Liver (tissue), 9 donors: ENCODE measurements around the gene TSR2. TPM values are rescaled to one million over a fixed set of nuclear protein-coding genes. Genes with fewer than 3 reads are reported as not detected.

ENCODE experiments used
- DNase-seq: peaks from one replicate; pipeline ENCODE4 v3.0.0-alpha.2; 2017; ENCODE audit warnings: low spot score
- H3K27ac ChIP-seq, 2 donors: one replicate each; pipeline ENCODE4 v1.7.0; 2013; ENCODE audit warnings: inconsistent platforms in 2 of 2, low read length in 2 of 2, control low read depth in 1 of 2, low read depth in 1 of 2, mild to moderate bottlenecking in 1 of 2
- H3K27me3 ChIP-seq, 4 donors: one replicate each; pipeline versions ENCODE4 v1.6.1 to v1.7.0; 2013; ENCODE audit warnings: low read length in 3 of 4, inconsistent platforms in 1 of 4, mild to moderate bottlenecking in 1 of 4, moderate library complexity in 1 of 4; ENCODE audit not compliant: control insufficient read depth in 4 of 4, insufficient read depth in 4 of 4
- H3K36me3 ChIP-seq, 4 donors: one replicate each; pipeline versions ENCODE4 v1.6.1 to v1.7.0; 2013; ENCODE audit warnings: low read length in 3 of 4, mild to moderate bottlenecking in 3 of 4, low read depth in 1 of 4, moderate library complexity in 1 of 4; ENCODE audit not compliant: control insufficient read depth in 4 of 4, insufficient read depth in 3 of 4
- H3K4me1 ChIP-seq, 4 donors: one replicate each; pipeline versions ENCODE4 v1.6.1 to v1.7.0; 2013; ENCODE audit warnings: low read length in 3 of 4, mild to moderate bottlenecking in 3 of 4, moderate library complexity in 1 of 4; ENCODE audit not compliant: control insufficient read depth in 4 of 4, insufficient read depth in 4 of 4
- H3K4me3 ChIP-seq, 3 donors: one replicate each; pipeline versions ENCODE4 v1.6.1 to v1.7.0; 2013; ENCODE audit warnings: low read length in 3 of 3, control low read depth in 1 of 3, low read depth in 1 of 3, mild to moderate bottlenecking in 1 of 3
- H3K9ac ChIP-seq, 2 donors: one replicate each; pipeline ENCODE4 v1.7.0; 2013; ENCODE audit warnings: low read length in 2 of 2, mild to moderate bottlenecking in 2 of 2, moderate library complexity in 2 of 2, control low read depth in 1 of 2, low read depth in 1 of 2
- H3K9me3 ChIP-seq, 4 donors: one replicate each; pipeline versions ENCODE4 v1.6.1 to v1.7.0; 2013; ENCODE audit warnings: low read length in 3 of 4; ENCODE audit not compliant: control insufficient read depth in 4 of 4
- ATF3 ChIP-seq: IDR thresholded peaks from 2 replicates; pipeline ENCODE4 v1.6.1; 2016; ENCODE audit warnings: antibody characterized with exemption
- EGR1 ChIP-seq, 2 donors: IDR thresholded peaks; 2 replicates each; pipeline ENCODE4 v1.6.1; 2016 to 2018; ENCODE audit warnings: antibody characterized with exemption in 2 of 2, low read depth in 2 of 2
- FOXA1 ChIP-seq: IDR thresholded peaks from 2 replicates; pipeline ENCODE4 v1.6.1; 2016; ENCODE audit warnings: antibody characterized with exemption
- FOXA2 ChIP-seq: IDR thresholded peaks from 2 replicates; pipeline ENCODE4 v1.6.1; 2016; ENCODE audit warnings: antibody characterized with exemption
- HNF4A ChIP-seq, 2 donors: conservative IDR thresholded peaks; 2 replicates each; pipeline ENCODE4 v1.6.1; 2016; ENCODE audit warnings: antibody characterized with exemption in 2 of 2, mild to moderate bottlenecking in 2 of 2
- HNF4G ChIP-seq: IDR thresholded peaks from 2 replicates; pipeline ENCODE4 v1.6.1; 2016; ENCODE audit warnings: antibody characterized with exemption
- JUND ChIP-seq, 2 donors: IDR thresholded peaks; 2 replicates each; pipeline ENCODE4 v1.6.1; 2016; ENCODE audit warnings: antibody characterized with exemption in 2 of 2
- NR2F2 ChIP-seq: IDR thresholded peaks from 2 replicates; pipeline ENCODE4 v1.6.1; 2016; ENCODE audit warnings: antibody characterized with exemption
- RAD21 ChIP-seq, 2 donors: IDR thresholded peaks; 2 replicates each; pipeline ENCODE4 v1.6.1; 2016; ENCODE audit warnings: antibody characterized with exemption in 2 of 2, mild to moderate bottlenecking in 2 of 2
- RXRA ChIP-seq, 2 donors: IDR thresholded peaks; 2 replicates each; pipeline ENCODE4 v1.6.1; 2017 to 2018; ENCODE audit warnings: antibody characterized with exemption in 2 of 2, mild to moderate bottlenecking in 1 of 2
- SP1 ChIP-seq: IDR thresholded peaks from 2 replicates; pipeline ENCODE4 v1.6.1; 2018; ENCODE audit warnings: antibody characterized with exemption, mild to moderate bottlenecking
- TAF1 ChIP-seq: conservative IDR thresholded peaks from 2 replicates; pipeline ENCODE4 v1.6.1; 2016; ENCODE audit warnings: antibody characterized with exemption, mild to moderate bottlenecking
- YY1 ChIP-seq: IDR thresholded peaks from 2 replicates; pipeline ENCODE4 v1.6.1; 2016; ENCODE audit warnings: antibody characterized with exemption, mild to moderate bottlenecking
- ZBTB33 ChIP-seq: IDR thresholded peaks from 2 replicates; pipeline ENCODE4 v1.6.1; 2016; ENCODE audit warnings: antibody characterized with exemption
- WGBS: extraction: QIAGEN DNeasy Blood & Tissue Kit; methylation state at CpG from one replicate; pipeline ENCODE4 v1.1.7; 2013; 5-methylcytosine and 5-hydroxymethylcytosine counted together
- polyA plus RNA-seq, 2 donors: library from polyadenylated mRNA; stranded (reverse) in 1 of 2; unstranded in 1 of 2; fragments of 200-250 nt in 1 of 2; fragments of >200 nt in 1 of 2; fragmentation: Nextera tagmentation in 1 of 2; extraction: Ambion mirVana in 1 of 2; gene quantifications; one replicate each; pipeline versions ENCODE4 v1.2.1 to v1.2.3, GENCODE V29; 2013 to 2015
- total RNA-seq, 2 donors: library from RNA; depleted of rRNA; stranded (reverse); fragments of >200 nt; gene quantifications; one replicate each; pipeline ENCODE4 v1.2.3, GENCODE V29; 2014
- TF ChIP-seq, protein P1 (sequence below): IDR thresholded peaks from 2 replicates; pipeline ENCODE4 v1.6.1; 2016; ENCODE audit warnings: antibody characterized with exemption, mild to moderate bottlenecking
- TF ChIP-seq, protein P2 (sequence below): IDR thresholded peaks from 2 replicates; pipeline ENCODE4 v1.6.1; 2016; ENCODE audit warnings: antibody characterized with exemption
- TF ChIP-seq, protein P3 (sequence below): fragments of 150-350 bp; IDR thresholded peaks from 2 replicates; pipeline ENCODE4 v1.5.1; 2017; ENCODE audit warnings: improper control_type of control experiment, low read depth, low read length; ENCODE audit not compliant: missing input control
- donor health status: healthy.
- donor health status: healthy.
- donor health status: healthy.
- donor health status: healthy.
- donor health status: healthy.

TSR2 gene
- total and polyA plus RNA-seq, 4 donors = 7.9 to 22.1 (median 14.1) TPM

DNA sequence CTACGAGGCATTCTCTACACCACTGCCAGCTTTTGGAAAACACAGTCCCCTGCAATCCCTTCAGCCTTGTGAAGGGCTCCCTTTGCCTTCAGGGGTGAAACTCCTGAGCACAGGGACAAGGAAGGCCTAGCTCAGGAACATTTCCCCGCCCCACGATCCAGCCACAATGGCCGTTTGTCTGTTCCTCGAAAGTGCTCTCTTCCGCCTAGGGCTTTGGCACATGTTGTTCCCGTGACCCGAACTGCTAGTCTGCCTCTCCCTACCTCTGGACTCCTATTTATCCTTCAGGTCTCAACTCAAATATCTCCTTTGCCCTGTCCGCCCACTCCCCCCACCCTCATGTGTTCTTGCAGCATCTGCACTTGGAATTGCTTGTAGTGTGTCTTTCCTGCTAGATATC is 43.7 kb downstream of the TSR2 start:
- no peaks in the 10 kb centered on the region for H3K4me1 ChIP-seq
- 77% methylated on average over 9 of the region's 9 CpGs for WGBS
- H3K36me3 ChIP-seq = no peaks in the 10 kb centered on the region
- TF ChIP-seq TAF1 = no peak
- TF ChIP-seq, protein P1, sequence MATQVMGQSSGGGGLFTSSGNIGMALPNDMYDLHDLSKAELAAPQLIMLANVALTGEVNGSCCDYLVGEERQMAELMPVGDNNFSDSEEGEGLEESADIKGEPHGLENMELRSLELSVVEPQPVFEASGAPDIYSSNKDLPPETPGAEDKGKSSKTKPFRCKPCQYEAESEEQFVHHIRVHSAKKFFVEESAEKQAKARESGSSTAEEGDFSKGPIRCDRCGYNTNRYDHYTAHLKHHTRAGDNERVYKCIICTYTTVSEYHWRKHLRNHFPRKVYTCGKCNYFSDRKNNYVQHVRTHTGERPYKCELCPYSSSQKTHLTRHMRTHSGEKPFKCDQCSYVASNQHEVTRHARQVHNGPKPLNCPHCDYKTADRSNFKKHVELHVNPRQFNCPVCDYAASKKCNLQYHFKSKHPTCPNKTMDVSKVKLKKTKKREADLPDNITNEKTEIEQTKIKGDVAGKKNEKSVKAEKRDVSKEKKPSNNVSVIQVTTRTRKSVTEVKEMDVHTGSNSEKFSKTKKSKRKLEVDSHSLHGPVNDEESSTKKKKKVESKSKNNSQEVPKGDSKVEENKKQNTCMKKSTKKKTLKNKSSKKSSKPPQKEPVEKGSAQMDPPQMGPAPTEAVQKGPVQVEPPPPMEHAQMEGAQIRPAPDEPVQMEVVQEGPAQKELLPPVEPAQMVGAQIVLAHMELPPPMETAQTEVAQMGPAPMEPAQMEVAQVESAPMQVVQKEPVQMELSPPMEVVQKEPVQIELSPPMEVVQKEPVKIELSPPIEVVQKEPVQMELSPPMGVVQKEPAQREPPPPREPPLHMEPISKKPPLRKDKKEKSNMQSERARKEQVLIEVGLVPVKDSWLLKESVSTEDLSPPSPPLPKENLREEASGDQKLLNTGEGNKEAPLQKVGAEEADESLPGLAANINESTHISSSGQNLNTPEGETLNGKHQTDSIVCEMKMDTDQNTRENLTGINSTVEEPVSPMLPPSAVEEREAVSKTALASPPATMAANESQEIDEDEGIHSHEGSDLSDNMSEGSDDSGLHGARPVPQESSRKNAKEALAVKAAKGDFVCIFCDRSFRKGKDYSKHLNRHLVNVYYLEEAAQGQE = no peak
- TF ChIP-seq JUND (IDR thresholded peaks at IDR 0.05) = no peak
- TF ChIP-seq RAD21 (IDR thresholded peaks at IDR 0.05) = no peak
- TF ChIP-seq EGR1 (IDR thresholded peaks at IDR 0.05; ENCODE audit: low read depth in 2 of 2) = no peak
- no peak for TF ChIP-seq HNF4A (conservative IDR thresholded peaks at IDR 0.05)
- TF ChIP-seq FOXA1 = no peak
- TF ChIP-seq SP1 = no peak
- no peak for TF ChIP-seq NR2F2
- TF ChIP-seq, protein P2, sequence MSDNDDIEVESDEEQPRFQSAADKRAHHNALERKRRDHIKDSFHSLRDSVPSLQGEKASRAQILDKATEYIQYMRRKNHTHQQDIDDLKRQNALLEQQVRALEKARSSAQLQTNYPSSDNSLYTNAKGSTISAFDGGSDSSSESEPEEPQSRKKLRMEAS = no peak
- TF ChIP-seq, protein P3, sequence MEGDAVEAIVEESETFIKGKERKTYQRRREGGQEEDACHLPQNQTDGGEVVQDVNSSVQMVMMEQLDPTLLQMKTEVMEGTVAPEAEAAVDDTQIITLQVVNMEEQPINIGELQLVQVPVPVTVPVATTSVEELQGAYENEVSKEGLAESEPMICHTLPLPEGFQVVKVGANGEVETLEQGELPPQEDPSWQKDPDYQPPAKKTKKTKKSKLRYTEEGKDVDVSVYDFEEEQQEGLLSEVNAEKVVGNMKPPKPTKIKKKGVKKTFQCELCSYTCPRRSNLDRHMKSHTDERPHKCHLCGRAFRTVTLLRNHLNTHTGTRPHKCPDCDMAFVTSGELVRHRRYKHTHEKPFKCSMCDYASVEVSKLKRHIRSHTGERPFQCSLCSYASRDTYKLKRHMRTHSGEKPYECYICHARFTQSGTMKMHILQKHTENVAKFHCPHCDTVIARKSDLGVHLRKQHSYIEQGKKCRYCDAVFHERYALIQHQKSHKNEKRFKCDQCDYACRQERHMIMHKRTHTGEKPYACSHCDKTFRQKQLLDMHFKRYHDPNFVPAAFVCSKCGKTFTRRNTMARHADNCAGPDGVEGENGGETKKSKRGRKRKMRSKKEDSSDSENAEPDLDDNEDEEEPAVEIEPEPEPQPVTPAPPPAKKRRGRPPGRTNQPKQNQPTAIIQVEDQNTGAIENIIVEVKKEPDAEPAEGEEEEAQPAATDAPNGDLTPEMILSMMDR = no peak
- no peak for TF ChIP-seq ZBTB33
- TF ChIP-seq FOXA2 = no peak
- no peak for TF ChIP-seq YY1
- TF ChIP-seq HNF4G = no peak
- no peaks in the 10 kb centered on the region for H3K9me3 ChIP-seq
- H3K9ac ChIP-seq = no peak overlapping the region
- no peak overlapping the region for H3K27ac ChIP-seq
- no peaks in the 10 kb centered on the region for H3K27me3 ChIP-seq
- no peak for DNase-seq
- H3K4me3 ChIP-seq = no peak overlapping the region

DNA sequence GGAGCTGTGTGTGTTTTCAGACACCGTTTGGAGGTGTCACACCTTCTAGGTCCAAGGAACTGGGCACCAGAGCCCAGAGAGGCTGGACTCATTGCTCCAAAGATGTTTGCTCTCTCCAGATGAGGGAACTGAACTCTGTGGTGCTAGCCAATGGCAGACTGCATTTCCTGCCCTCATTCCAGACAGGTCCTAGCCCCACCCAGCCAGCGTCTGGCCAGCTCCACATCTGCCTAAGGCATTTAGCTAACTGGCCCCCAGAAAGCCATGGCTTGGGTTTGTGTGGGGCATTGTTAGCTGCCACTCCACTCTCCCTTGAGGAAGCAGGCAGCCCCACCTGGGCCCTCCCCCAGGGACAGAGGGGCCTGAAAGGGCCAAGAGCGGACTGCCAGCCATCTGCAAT is 44.5 kb downstream of the TSR2 start:
- DNase-seq = no peak
- 75% methylated on average over 3 of the region's 3 CpGs for WGBS
- no peaks in the 10 kb centered on the region for H3K27me3 ChIP-seq
- no peak overlapping the region for H3K27ac ChIP-seq
- no peak overlapping the region for H3K4me3 ChIP-seq
- no peaks in the 10 kb centered on the region for H3K36me3 ChIP-seq
- no peak overlapping the region for H3K9ac ChIP-seq
- no peak for TF ChIP-seq ATF3
- TF ChIP-seq HNF4A (conservative IDR thresholded peaks at IDR 0.05) = no peak
- no peak for TF ChIP-seq RAD21 (IDR thresholded peaks at IDR 0.05)
- TF ChIP-seq EGR1 (IDR thresholded peaks at IDR 0.05; ENCODE audit: low read depth in 2 of 2) = no peak
- TF ChIP-seq SP1 = no peak
- no peak for TF ChIP-seq FOXA2
- TF ChIP-seq HNF4G = no peak
- TF ChIP-seq ZBTB33 = no peak
- no peak for TF ChIP-seq RXRA (IDR thresholded peaks at IDR 0.05)
- TF ChIP-seq, protein P1 = no peak
- TF ChIP-seq, protein P2 = no peak
- TF ChIP-seq TAF1 = no peak
- no peak for TF ChIP-seq YY1
- H3K4me1 ChIP-seq = no peaks in the 10 kb centered on the region
- no peaks in the 10 kb centered on the region for H3K9me3 ChIP-seq
